Heart right ventricle (tissue), 16 donors: Measurements from ENCODE around the gene RXRA. TPM values are rescaled to one million over a fixed set of nuclear protein-coding genes. Genes with fewer than 3 reads are reported as not detected.

Source experiments
- ATAC-seq, 8 donors: fragments of 200-7000 bp; cut with Tn5 transposase; one replicate each; pipeline ENCODE4 v1.9.1; 2020; ENCODE audit warnings: mild to moderate bottlenecking in 8 of 8, moderate library complexity in 8 of 8, moderate number of reproducible peaks in 1 of 8
- DNase-seq, 2 donors: peaks; one replicate each; pipeline ENCODE4 v3.0.0-alpha.2; 2020
- H3K27ac ChIP-seq, 10 donors: fragments of 200-600 bp; sonication (generic) in 2 of 10; one replicate each; pipeline versions ENCODE4 v1.5.0 to v1.8.0; 2020 to 2022; ENCODE audit warnings: mild to moderate bottlenecking in 3 of 10
- H3K27me3 ChIP-seq, 7 donors: fragments of 200-600 bp; one replicate each; pipeline ENCODE4 v1.8.0; 2021 to 2022; ENCODE audit warnings: mild to moderate bottlenecking in 2 of 7
- H3K36me3 ChIP-seq, 9 donors: fragments of 200-600 bp; sonication (generic) in 1 of 9; one replicate each; pipeline versions ENCODE4 v1.5.0 to v1.8.0; 2020 to 2022; ENCODE audit warnings: mild to moderate bottlenecking in 2 of 9
- H3K4me1 ChIP-seq, 9 donors: fragments of 200-600 bp; sonication (generic) in 1 of 9; one replicate each; pipeline versions ENCODE4 v1.5.0 to v1.8.0; 2020 to 2022; ENCODE audit warnings: mild to moderate bottlenecking in 4 of 9
- H3K4me3 ChIP-seq, 10 donors: fragments of 200-600 bp; sonication (generic) in 2 of 10; one replicate each; pipeline versions ENCODE4 v1.5.0 to v1.8.0; 2020 to 2022; ENCODE audit warnings: mild to moderate bottlenecking in 7 of 10, moderate library complexity in 2 of 10
- H3K9me3 ChIP-seq, 11 donors: fragments of 200-600 bp in 10 of 11; sonication (generic) in 2 of 11; one replicate each; pipeline versions ENCODE4 v1.5.0 to v1.8.0; 2013 to 2022; ENCODE audit warnings: mild to moderate bottlenecking in 2 of 11, control low read depth in 1 of 11, moderate library complexity in 1 of 11
- CTCF ChIP-seq, 9 donors: fragments of 200-600 bp; sonication (generic) in 2 of 9; IDR thresholded peaks; one replicate each; pipeline versions ENCODE4 v1.5.0 to v1.8.0; 2021 to 2022; ENCODE audit warnings: antibody characterized with exemption in 9 of 9, mild to moderate bottlenecking in 5 of 9, moderate library complexity in 1 of 9
- WGBS, 2 donors: extraction: QIAGEN DNeasy Blood & Tissue Kit; methylation state at CpG; one replicate each; pipeline ENCODE4 v1.1.7; 2013; ENCODE audit warnings: inconsistent platforms in 1 of 2; 5-methylcytosine and 5-hydroxymethylcytosine counted together
- intact Hi-C, 10 donors: fragments of 100-400 bp; cut with DNase I; formaldehyde crosslinking; loops; one replicate each; pipeline versions ENCODE4 v1.11.1 to v1.14.2; 2022
- polyA plus RNA-seq, 2 donors: library from polyadenylated mRNA; stranded (reverse); fragments of 200-250 nt; gene quantifications; one replicate each; pipeline ENCODE4 v1.2.3, GENCODE V29; 2013
- total RNA-seq, 10 donors: library from RNA; stranded (reverse); fragmentation: NEBNext Ultra II Directional in 3 of 10; extraction: Animal tissue kit (Norgen Biotek cat#: 25700) in 3 of 10; gene quantifications; one replicate each; pipeline versions ENCODE4 v1.2.1 to v1.2.4, GENCODE V29; 2021 to 2023
- donor health status: Arrhythmogenic right ventricular cardiomyopathy.
- donor health status: ischemic (EF 13 %, LVEDD 7.1; RV severe dilation, severe dysfunction).
- donor health status: healthy with polysubstance abuse.
- donor health status: DM: no; HTN: yes; CAD: no.
- donor health status: DM: no; HTN: no; CAD: no.
- donor health status: ischemic (EF 25% LVEDD 6.9; RV normal size, moderate dysfunction).
- donor health status: ischemic (EF 25% LVEDD 5.7; RV mildly dilated, moderate dysfunction).
- donor health status: healthy.
- donor health status: DM: yes; HTN: yes; CAD: no.
- donor health status: Ischemic cardiomyopathy.
- donor health status: ischemic (EF 35%, LVEDD 5.7; RV mildly dilated, moderate dysfunction).
- donor health status: nonischemic (EF 11% LVEDD 7.7; RV severe dilation, severe dysfunction).
- donor health status: DM: yes; HTN: yes; CAD: no.
- donor health status: PGD.
- donor health status: ischemic (EF 29% LVEDD 5.4; RV normal size, mild dysfunction).
- donor health status: nonischemic (EF 23%, LVEDD 6.1; RV moderate dilation, normal function).

The RXRA gene
- total and polyA plus RNA-seq, 12 donors = 22.6 to 92.3 (median 42.0) TPM

- no peaks in the 10 kb centered on the region for H3K36me3 ChIP-seq
- DNase-seq = no peak
- no peak for TF ChIP-seq CTCF (IDR thresholded peaks at IDR 0.05)
- no peak for ATAC-seq
- peaks cover 0 to 27% (median 18%) of the 10 kb centered on the region in 9 donors for H3K4me1 ChIP-seq
- H3K4me3 ChIP-seq = no peak overlapping the region
- H3K27ac ChIP-seq = no peak overlapping the region
- intact Hi-C loops = no loop called here
- no peaks in the 10 kb centered on the region for H3K27me3 ChIP-seq
- peaks cover 0 to 6% (median 0%) of the 10 kb centered on the region in 11 donors for H3K9me3 ChIP-seq
- WGBS, 2 donors = 65 to 78% methylated on average over 4 of the region's 4 CpGs
Observed at GRCh38 chr9:134317790-134318414, 8.4 kb upstream of the RXRA start.

GRCh38 chr9:134318481-134318891, 7.8 kb upstream of the RXRA start:
- ATAC-seq (no peak), DNase-seq (peak in 1 of 2 donors; percentile 7)
- no peaks in the 10 kb centered on the region for H3K27me3 ChIP-seq
- WGBS, 2 donors = 89 to 95% methylated on average over 11 of the region's 11 CpGs
- H3K4me1 ChIP-seq = peaks cover 0 to 28% (median 19%) of the 10 kb centered on the region in 9 donors
- H3K27ac ChIP-seq = no peak overlapping the region
- TF ChIP-seq CTCF (IDR thresholded peaks at IDR 0.05) = no peak
- no peaks in the 10 kb centered on the region for H3K36me3 ChIP-seq
- peaks cover 0 to under 1% (median 0%) of the 10 kb centered on the region in 11 donors for H3K9me3 ChIP-seq
- H3K4me3 ChIP-seq = no peak overlapping the region
- intact Hi-C loops = no loop called here

GRCh38 chr9:134318941-134319305, 7.3 kb upstream of the RXRA start:
- ATAC-seq (no peak), DNase-seq (peak in 1 of 2 donors; percentile 4)
- no peak for TF ChIP-seq CTCF (IDR thresholded peaks at IDR 0.05)
- Histone ChIP-seq H3K4me1 (peaks cover 4 to 33% (median 21%) of the 10 kb centered on the region in 9 donors), H3K9me3 (no peaks in the 10 kb centered on the region), H3K27me3 (no peaks in the 10 kb centered on the region), H3K36me3 (no peaks in the 10 kb centered on the region), H3K4me3 (no peak overlapping the region), H3K27ac (no peak overlapping the region)
- intact Hi-C loops = no loop called here
- WGBS, 2 donors = 82 to 86% methylated on average over 5 of the region's 5 CpGs

- Histone ChIP-seq H3K4me3 (no peak overlapping the region), H3K27ac (no peak overlapping the region), H3K4me1 (peaks cover 6 to 39% (median 27%) of the 10 kb centered on the region in 9 donors), H3K9me3 (no peaks in the 10 kb centered on the region), H3K27me3 (no peaks in the 10 kb centered on the region), H3K36me3 (no peaks in the 10 kb centered on the region)
- DNase-seq (peak in 1 of 2 donors; percentile 10), ATAC-seq (no peak)
- no peak for TF ChIP-seq CTCF (IDR thresholded peaks at IDR 0.05)
- 75 to 84% methylated on average over 24 of the region's 24 CpGs for WGBS, 2 donors
- intact Hi-C loops = loop anchor here in 4 of 10 donors (5.0 to 10.0 kb wide), 3 partner anchors 37 to 145 kb away; no protein-coding TSS in a partner anchor
Observed at GRCh38 chr9:134319306-134320125, 6.7 kb upstream of the RXRA start.
